K562 (cell line): ENCODE data around the gene FLOT2. TPM values are rescaled to one million over a fixed set of nuclear protein-coding genes. Genes with fewer than 3 reads are reported as not detected.
A peak's percentile ranks its signal among the peaks of the same experiment; 100 is the strongest.

Experiments used
- ARID2 ChIP-seq: fragments of 450-650 bp; IDR thresholded peaks from 2 replicates; pipeline ENCODE4 v1.6.1; 2017; ENCODE audit warnings: antibody characterized with exemption, mild to moderate bottlenecking
- CTBP1 ChIP-seq: fragments of 450-650 bp; IDR thresholded peaks from 2 replicates; pipeline ENCODE4 v1.6.1; 2016; ENCODE audit warnings: borderline replicate concordance
- DMBX1 ChIP-seq: fragments of 250-450 bp; sonication (Bioruptor Pico); IDR thresholded peaks from 2 replicates; pipeline ENCODE4 v1.8.0; 2022; ENCODE audit warnings: inconsistent platforms, mild to moderate bottlenecking, moderate library complexity, borderline replicate concordance
- EP400 ChIP-seq: fragments of 450-650 bp; IDR thresholded peaks from 2 replicates; pipeline ENCODE4 v1.6.1; 2017; ENCODE audit warnings: antibody characterized with exemption, mild to moderate bottlenecking, moderate library complexity
- HBP1 ChIP-seq: fragments of 450-650 bp; formaldehyde crosslinking; IDR thresholded peaks from 2 replicates; pipeline ENCODE4 v1.4.0; 2022; ENCODE audit warnings: missing genetic modification characterization
- MEIS2 ChIP-seq: fragments of 450-650 bp; IDR thresholded peaks from 2 replicates; pipeline ENCODE4 v1.6.1; 2014; ENCODE audit warnings: mild to moderate bottlenecking; ENCODE audit not compliant: partially characterized antibody
- MTA2 ChIP-seq: fragments of 450-650 bp; IDR thresholded peaks from 2 replicates; pipeline ENCODE4 v1.6.1; 2016; ENCODE audit warnings: low read depth
- RAD21 ChIP-seq, 2 experiments: fragments of 250-450 bp in 1 of 2; fragments of 450-650 bp in 1 of 2; sonication (Bioruptor Pico) in 1 of 2; formaldehyde crosslinking in 1 of 2; IDR thresholded peaks in 1 of 2; conservative IDR thresholded peaks in 1 of 2; 2 replicates each; pipeline versions ENCODE4 v1.4.0 to v1.8.0; 2020 to 2022; ENCODE audit warnings: mild to moderate bottlenecking in 2 of 2, moderate library complexity in 1 of 2
- RCOR1 ChIP-seq, 2 experiments: IDR thresholded peaks; 2 replicates each; pipeline ENCODE4 v1.6.1; 2012; ENCODE audit warnings: low read depth in 2 of 2, low read length in 2 of 2, borderline replicate concordance in 1 of 2, improper control_type of control experiment in 1 of 2
- STAG1 ChIP-seq: sonication (generic); formaldehyde crosslinking; IDR thresholded peaks from 2 replicates; pipeline ENCODE4 v1.5.0; 2020; ENCODE audit warnings: missing genetic modification reagents, borderline replicate concordance
- TBL1XR1 ChIP-seq, 2 experiments: IDR thresholded peaks; 2 replicates each; pipeline ENCODE4 v1.6.1; 2012; ENCODE audit warnings: improper control_type of control experiment in 2 of 2, low read length in 2 of 2, mild to moderate bottlenecking in 1 of 2
- TCF15 ChIP-seq: fragments of 250-450 bp; sonication (Bioruptor Pico); IDR thresholded peaks from 2 replicates; pipeline ENCODE4 v1.8.0; 2022; ENCODE audit warnings: moderate library complexity, mild to moderate bottlenecking, inconsistent platforms
- TEAD2 ChIP-seq: fragments of 450-650 bp; IDR thresholded peaks from 2 replicates; pipeline ENCODE4 v1.6.1; 2016; ENCODE audit warnings: missing genetic modification characterization, control low read depth, missing compliant biosample characterization
- TEAD4 ChIP-seq, 2 experiments: sonication (generic) in 1 of 2; formaldehyde crosslinking in 1 of 2; IDR thresholded peaks; 2 replicates each; pipeline versions ENCODE4 v1.6.1 to v1.8.0; 2012 to 2022; ENCODE audit warnings: borderline replicate concordance in 1 of 2, inconsistent platforms in 1 of 2, low read length in 1 of 2, mild to moderate bottlenecking in 1 of 2, missing genetic modification reagents in 1 of 2
- ZBTB2 ChIP-seq: fragments of 450-650 bp; IDR thresholded peaks from 2 replicates; pipeline ENCODE4 v1.6.1; 2016; ENCODE audit warnings: antibody characterized with exemption
- ZC3H4 ChIP-seq: sonication (generic); formaldehyde crosslinking; IDR thresholded peaks from 2 replicates; pipeline ENCODE4 v1.9.0; 2021; ENCODE audit warnings: missing genetic modification reagents, borderline replicate concordance
- ZNF384 ChIP-seq: IDR thresholded peaks from 2 replicates; pipeline ENCODE4 v1.6.1; 2012; ENCODE audit warnings: low read depth, low read length, improper control_type of control experiment
- ZNF592 ChIP-seq: fragments of 450-650 bp; IDR thresholded peaks from 2 replicates; pipeline ENCODE4 v1.6.1; 2017; ENCODE audit warnings: antibody characterized with exemption, mild to moderate bottlenecking
- polyA plus RNA-seq, 8 experiments: library from polyadenylated mRNA; depleted of rRNA in 4 of 8; stranded (reverse) in 5 of 8; unstranded in 3 of 8; fragments of >200 nt; fragmentation: Nextera tagmentation in 2 of 8; fragmentation: Illumina TruSeq in 1 of 8; extraction: Ambion mirVana in 2 of 8; extraction: Trizol in 1 of 8; gene quantifications; 2 replicates each; pipeline versions ENCODE4 v1.2.1 to v1.2.3, GENCODE V29; 2011 to 2014; ENCODE audit warnings: inconsistent platforms in 1 of 8, missing spikeins in 1 of 8
- total RNA-seq, 7 experiments: library from RNA; depleted of rRNA in 6 of 7; stranded (reverse); fragments of >200 nt in 6 of 7; fragmentation: Illumina TruSeq in 2 of 7; extraction: Trizol in 2 of 7; gene quantifications; 2 replicates each; pipeline versions ENCODE4 v1.2.1 to v1.2.3, GENCODE V29; 2011 to 2021; ENCODE audit warnings: low replicate concordance in 1 of 7

FLOT2 gene
- total and polyA plus RNA-seq, 9 of the 15 experiments (the other 6 are each of a cell fraction or from before 2014, with no cell fraction given): 17.5 to 138 (median 41.7) TPM

- TF ChIP-seq ZNF592 (0 out of 2 replicates have a peak, but pooled peaks have one; percentile 34), MTA2 (no peak), ARID2 (peak; percentile 84), RCOR1 (IDR thresholded peaks at IDR 0.05; ENCODE audit: borderline replicate concordance in 1 of 2, low read depth in 2 of 2, low read length in 2 of 2) (0 out of 4 replicates have a peak, but pooled peaks of 1 of the 2 experiments have one; percentile 50), ZNF384 (peak; percentile 62), ZC3H4 (peak; percentile 41; the same call in 1 of the 2 replicates), STAG1 (CRISPR knock-in tag) (peak; percentile 42; the same call in 1 of the 2 replicates), ZBTB2 (no peak), DMBX1 (CRISPR knock-in tag) (peak; percentile 58; the same call in 1 of the 2 replicates), HBP1 (CRISPR knock-in tag) (no peak), TEAD2 (tag) (peak; percentile 92), EP400 (no peak), TEAD4 (IDR thresholded peaks at IDR 0.05; ENCODE audit: low read length) (peak; percentile 82), TEAD4 (CRISPR knock-in tag; IDR thresholded peaks at IDR 0.05; ENCODE audit: borderline replicate concordance) (no peak), TBL1XR1 (IDR thresholded peaks at IDR 0.05; ENCODE audit: low read length in 2 of 2) (0 out of 4 replicates have a peak, but pooled peaks of 1 of the 2 experiments have one; percentile 19), TCF15 (CRISPR knock-in tag) (peak; percentile 72; the same call in 1 of the 2 replicates), RAD21 (CRISPR knock-in tag; conservative IDR thresholded peaks at IDR 0.05 in 1 of 2, IDR thresholded peaks at IDR 0.05 in 1 of 2) (peak; percentile 58 to 91), MEIS2 (peak; percentile 72), CTBP1 (peak; percentile 69; the same call in 1 of the 2 replicates)
Measured at GRCh38 chr17:28878981-28879380, 18.6 kb downstream of the FLOT2 start (continued).
